HepG2 (cell line): ENCODE data around the gene SIAE. TPM values are rescaled to one million over a fixed set of nuclear protein-coding genes. Genes with fewer than 3 reads are reported as not detected.

Experiments used
- ATAC-seq: fragments of 200-7000 bp; cut with Tn5 transposase; 3 replicates; pipeline ENCODE4 v1.9.1; 2020; ENCODE audit warnings: mild to moderate bottlenecking, moderate library complexity
- BruUV-seq: library from RNA; stranded (reverse); fragments of 400-500 nt; replicated peaks from 2 replicates; lab custom pipeline; 2021; lab: Mats Ljungman, UMichigan
- CTCF ChIA-PET: fragments of 300-600 bp; formaldehyde crosslinking; extraction: SDS; loops from one replicate; lab custom pipeline; 2021; ENCODE audit warnings: low total read pairs, inconsistent platforms, low intra/inter-chr PET ratio; lab: Yijun Ruan, JAX
- POLR2A ChIA-PET: fragments of 350-600 bp; sonication (Branson Sonifier 250); formaldehyde crosslinking; loops from one replicate; lab custom pipeline; 2020; ENCODE audit warnings: antibody characterized with exemption, inconsistent platforms; lab: Yijun Ruan, JAX
- DNase-seq: peaks from one replicate; pipeline ENCODE4 v3.0.0-alpha.2; 2015; ENCODE audit warnings: low spot score
- FAIRE-seq: peaks from 3 replicates; lab custom pipeline; 2011; peaks lifted over from hg19 to GRCh38; lab: Jason Lieb, UNC
- H2AFZ ChIP-seq: one replicate; pipeline ENCODE4 v1.6.1; 2011; ENCODE audit warnings: low read length, inconsistent platforms
- H3K27ac ChIP-seq: fragments of 300-600 bp; 3 replicates; pipeline ENCODE4 v1.8.0; 2011; ENCODE audit warnings: mixed run types, mild to moderate bottlenecking, mixed read lengths, low read length, inconsistent platforms; ENCODE audit not compliant: insufficient read depth; ENCODE audit errors: extremely low read length
- H3K27me3 ChIP-seq, 2 experiments: fragments of 200-600 bp in 1 of 2; 2 replicates in 1 of 2; 3 replicates in 1 of 2; pipeline versions ENCODE4 v1.6.0 to v1.8.0; 2011; ENCODE audit warnings: low read length in 2 of 2, mild to moderate bottlenecking in 2 of 2, moderate library complexity in 2 of 2, inconsistent platforms in 1 of 2; ENCODE audit not compliant: insufficient read depth in 2 of 2, control insufficient read depth in 1 of 2
- H3K36me3 ChIP-seq, 2 experiments: fragments of 200-600 bp in 1 of 2; replicated peaks in 1 of 2; 2 replicates in 1 of 2; 3 replicates in 1 of 2; pipeline versions ENCODE4 v1.5.1 to v1.8.0; 2011; ENCODE audit warnings: low read length in 2 of 2, inconsistent platforms in 1 of 2; ENCODE audit not compliant: insufficient read depth in 2 of 2, control insufficient read depth in 1 of 2
- H3K4me1 ChIP-seq: 2 replicates; pipeline ENCODE4 v1.5.1; 2012; ENCODE audit warnings: low read length, inconsistent platforms; ENCODE audit not compliant: insufficient read depth
- H3K4me2 ChIP-seq: 2 replicates; pipeline ENCODE4 v1.6.0; 2011; ENCODE audit warnings: low read depth, low read length, inconsistent platforms
- H3K4me3 ChIP-seq, 3 experiments: fragments of 200-600 bp in 1 of 3; sonication (generic), shearing (Covaris generic) in 1 of 3; replicated peaks in 1 of 3; 2 replicates each; pipeline ENCODE4 v1.5.1; 2011 to 2016; ENCODE audit warnings: low read length in 3 of 3, inconsistent platforms in 2 of 3, low read depth in 2 of 3, mild to moderate bottlenecking in 2 of 3, control low read depth in 1 of 3, mixed read lengths in 1 of 3; ENCODE audit not compliant: insufficient read depth in 1 of 3
- H3K79me2 ChIP-seq: one replicate; pipeline ENCODE4 v1.6.1; 2011; ENCODE audit warnings: low read length, inconsistent platforms; ENCODE audit not compliant: insufficient read depth
- H3K9ac ChIP-seq: 2 replicates; pipeline ENCODE4 v1.6.0; 2011; ENCODE audit warnings: mild to moderate bottlenecking, low read depth, low read length, inconsistent platforms; ENCODE audit not compliant: insufficient read depth
- H3K9me3 ChIP-seq: 2 replicates; pipeline ENCODE4 v1.5.1; 2012; ENCODE audit warnings: mild to moderate bottlenecking, low read length
- H4K20me1 ChIP-seq: 2 replicates; pipeline ENCODE4 v1.6.0; 2011; ENCODE audit warnings: inconsistent platforms, mild to moderate bottlenecking, low read length, moderate library complexity; ENCODE audit not compliant: insufficient read depth
- ATF7 ChIP-seq, 2 experiments: fragments of 450-650 bp in 1 of 2; sonication (generic) in 1 of 2; formaldehyde crosslinking in 1 of 2; IDR thresholded peaks; 2 replicates each; pipeline versions ENCODE4 v1.4.0 to v1.6.1; 2016 to 2020; ENCODE audit warnings: antibody characterized with exemption in 1 of 2, mild to moderate bottlenecking in 1 of 2, missing genetic modification reagents in 1 of 2
- ATM ChIP-seq: fragments of 450-650 bp; IDR thresholded peaks from 2 replicates; pipeline ENCODE4 v1.7.1; 2017; ENCODE audit warnings: mild to moderate bottlenecking, borderline replicate concordance
- KDM5B ChIP-seq: sonication (generic); formaldehyde crosslinking; IDR thresholded peaks from 2 replicates; pipeline ENCODE4 v1.4.0; 2020; ENCODE audit warnings: missing genetic modification reagents, mild to moderate bottlenecking, borderline replicate concordance
- PITX1 ChIP-seq: sonication (generic); formaldehyde crosslinking; IDR thresholded peaks from 2 replicates; pipeline ENCODE4 v1.5.1; 2020; ENCODE audit warnings: mild to moderate bottlenecking, missing genetic modification reagents
- SOX6 ChIP-seq, 2 experiments: fragments of 450-650 bp in 1 of 2; sonication (generic) in 1 of 2; formaldehyde crosslinking in 1 of 2; IDR thresholded peaks; 2 replicates each; pipeline versions ENCODE4 v1.4.0 to v1.6.1; 2017 to 2020; ENCODE audit warnings: antibody characterized with exemption in 1 of 2, mild to moderate bottlenecking in 1 of 2, missing genetic modification reagents in 1 of 2
- ZNF382 ChIP-seq: sonication (generic); formaldehyde crosslinking; IDR thresholded peaks from 2 replicates; pipeline ENCODE4 v1.5.0; 2020; ENCODE audit warnings: missing genetic modification reagents, mild to moderate bottlenecking, borderline replicate concordance
- ZNF777 ChIP-seq: sonication (generic); formaldehyde crosslinking; IDR thresholded peaks from 2 replicates; pipeline ENCODE4 v1.4.0; 2020; ENCODE audit warnings: missing genetic modification reagents
- ZSCAN9 ChIP-seq: IDR thresholded peaks from 2 replicates; pipeline ENCODE4 v1.6.1; 2016; ENCODE audit warnings: borderline replicate concordance
- WGBS: methylation state at CpG from one replicate; pipeline ENCODE4 v1.1.6; 2017; ENCODE audit warnings: low lambda C conversion rate; 5-methylcytosine and 5-hydroxymethylcytosine counted together
- in situ Hi-C: cut with HindIII; loops from 2 replicates; pipeline ENCODE4 v1.10.0; 2017; ENCODE audit warnings: low pct_unique_long_range_greater_than_20kb; ENCODE audit not compliant: extremely low pct_ligation_motif_present
- intact Hi-C: fragments of 100-400 bp; cut with micrococcal nuclease; formaldehyde crosslinking; loops from one replicate; pipeline ENCODE4 v1.10.0; 2022; ENCODE audit not compliant: unreplicated experiment
- polyA plus RNA-seq, 8 experiments: library from polyadenylated mRNA; depleted of rRNA in 3 of 8; stranded (reverse) in 7 of 8; unstranded in 1 of 8; fragments of >200 nt; fragmentation: Illumina TruSeq in 4 of 8; extraction: Trizol in 4 of 8; gene quantifications; 2 replicates each; pipeline versions ENCODE4 v1.2.1 to v1.2.3, GENCODE V29; 2011 to 2016; ENCODE audit warnings: low read depth in 4 of 8, missing spikeins in 1 of 8, mixed read lengths in 1 of 8; ENCODE audit not compliant: insufficient read depth in 1 of 8
- total RNA-seq, 5 experiments: library from RNA; depleted of rRNA; stranded (reverse); fragments of >200 nt; fragmentation: Illumina TruSeq; extraction: Trizol; gene quantifications; 2 replicates each; pipeline ENCODE4 v1.2.3, GENCODE V29; 2016; ENCODE audit warnings: low read depth in 1 of 5
- TF ChIP-seq, protein P1 (sequence below): sonication (generic); formaldehyde crosslinking; conservative IDR thresholded peaks from 2 replicates; pipeline ENCODE4 v1.4.0; 2020; ENCODE audit warnings: missing genetic modification reagents

The SIAE gene
- total and polyA plus RNA-seq, 2 of the 13 experiments (the other 11 are each of a cell fraction or from before 2014, with no cell fraction given): 7.0 to 22.4 TPM

DNA sequence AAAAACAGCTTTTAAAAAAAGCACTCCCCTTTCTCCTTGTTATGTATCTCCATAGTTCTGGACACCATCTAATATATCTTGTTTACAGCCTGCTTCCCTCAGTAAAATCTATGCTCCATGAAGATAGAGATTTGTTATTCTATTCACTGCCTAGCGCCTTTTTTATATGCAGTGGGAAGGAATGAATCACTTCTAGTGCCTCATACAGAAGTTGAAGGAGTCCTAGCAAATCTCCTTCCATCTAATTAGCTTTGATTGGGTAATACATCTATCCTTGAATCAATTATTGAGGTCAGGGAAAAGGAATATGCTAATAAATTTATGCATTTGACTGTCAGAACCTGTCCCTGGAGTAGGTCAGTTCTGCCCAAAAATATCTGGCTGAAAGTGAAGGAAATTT lies 26.0 kb upstream of the SIAE start:
- no peak for DNase-seq
- no peak for ATAC-seq
- no peak overlapping the region for H3K4me2 ChIP-seq
- BruUV-seq: no TSS peak
- H3K27me3 ChIP-seq: no peaks in the 10 kb centered on the region; a peak in 1 of 5 replicates
- FAIRE-seq: no peak
- intact Hi-C loops (no loop called here), in situ Hi-C loops (no loop called here)
- H2AFZ ChIP-seq: no peak overlapping the region
- no peak for TF ChIP-seq ZNF777 (CRISPR knock-in tag)
- no peak for TF ChIP-seq SOX6 (IDR thresholded peaks at IDR 0.05)
- TF ChIP-seq SOX6 (CRISPR knock-in tag; IDR thresholded peaks at IDR 0.05): no peak
- H4K20me1 ChIP-seq: no peaks in the 10 kb centered on the region
- no peak overlapping the region for H3K4me3 ChIP-seq
- CTCF ChIA-PET: no interaction called here
- WGBS: 3% methylated on average over 1 of the region's 1 CpG
- POLR2A ChIA-PET: no interaction called here
- no peak overlapping the region for H3K27ac ChIP-seq
- no peaks in the 10 kb centered on the region for H3K36me3 ChIP-seq
- no peaks in the 10 kb centered on the region for H3K79me2 ChIP-seq
- no peaks in the 10 kb centered on the region for H3K9me3 ChIP-seq
- no peak overlapping the region for H3K9ac ChIP-seq
- H3K4me1 ChIP-seq: no peaks in the 10 kb centered on the region

DNA sequence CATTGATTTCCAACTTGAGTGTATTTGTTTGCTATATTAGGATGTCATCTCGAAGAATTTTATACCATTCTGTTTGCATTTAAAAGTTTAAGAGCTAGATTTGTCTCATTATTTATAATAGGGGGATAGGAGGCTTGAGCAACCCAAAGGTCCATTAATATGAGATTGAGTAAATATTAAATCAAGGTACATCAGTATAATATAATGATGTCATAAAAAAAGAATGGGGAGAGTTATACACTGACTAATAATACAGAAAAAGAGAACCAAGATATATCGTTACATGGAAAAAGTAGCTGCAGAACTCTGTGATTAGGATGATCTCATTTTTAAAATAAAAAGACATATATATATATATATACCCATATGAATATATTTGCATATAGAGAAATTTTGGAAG lies 19.6 kb upstream of the SIAE start:
- no peak overlapping the region for H3K27ac ChIP-seq
- H3K36me3 ChIP-seq: no peaks in the 10 kb centered on the region
- no peaks in the 10 kb centered on the region for H3K9me3 ChIP-seq
- H3K4me2 ChIP-seq: no peak overlapping the region
- H3K79me2 ChIP-seq: no peaks in the 10 kb centered on the region
- DNase-seq (no peak), ATAC-seq (no peak), FAIRE-seq (no peak)
- H3K27me3 ChIP-seq: no peaks in the 10 kb centered on the region
- ChIA-PET CTCF (no interaction called here), POLR2A (no interaction called here)
- no TSS peak for BruUV-seq
- no peaks in the 10 kb centered on the region for H3K4me1 ChIP-seq
- in situ Hi-C loops (no loop called here), intact Hi-C loops (no loop called here)
- H2AFZ ChIP-seq: no peak overlapping the region
- WGBS: 82% methylated on average over 2 of the region's 2 CpGs
- H3K9ac ChIP-seq: no peak overlapping the region
- no peaks in the 10 kb centered on the region for H4K20me1 ChIP-seq
- TF ChIP-seq, protein P1, sequence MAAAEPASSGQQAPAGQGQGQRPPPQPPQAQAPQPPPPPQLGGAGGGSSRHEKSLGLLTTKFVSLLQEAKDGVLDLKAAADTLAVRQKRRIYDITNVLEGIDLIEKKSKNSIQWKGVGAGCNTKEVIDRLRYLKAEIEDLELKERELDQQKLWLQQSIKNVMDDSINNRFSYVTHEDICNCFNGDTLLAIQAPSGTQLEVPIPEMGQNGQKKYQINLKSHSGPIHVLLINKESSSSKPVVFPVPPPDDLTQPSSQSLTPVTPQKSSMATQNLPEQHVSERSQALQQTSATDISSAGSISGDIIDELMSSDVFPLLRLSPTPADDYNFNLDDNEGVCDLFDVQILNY: no peak
- TF ChIP-seq PITX1: no peak
- TF ChIP-seq ATM: no peak
- no peak for TF ChIP-seq ZSCAN9
- peak; percentile 79 for TF ChIP-seq ATF7 (IDR thresholded peaks at IDR 0.05)
- no peak for TF ChIP-seq ATF7 (CRISPR knock-in tag; IDR thresholded peaks at IDR 0.05)
- TF ChIP-seq ZNF382 (CRISPR knock-in tag): no peak
- no peak for TF ChIP-seq KDM5B (CRISPR knock-in tag)
- no peak overlapping the region for H3K4me3 ChIP-seq
